HG02623 (cell line): ENCODE results near the gene CELF2.

Experiments used
- ATAC-seq: cut with Tn5 transposase; IDR thresholded peaks from one replicate; pipeline ENCODE4 v1.9.1; 2021; ENCODE audit warnings: moderate library complexity; ENCODE audit not compliant: unreplicated experiment

The CELF2 gene

DNA sequence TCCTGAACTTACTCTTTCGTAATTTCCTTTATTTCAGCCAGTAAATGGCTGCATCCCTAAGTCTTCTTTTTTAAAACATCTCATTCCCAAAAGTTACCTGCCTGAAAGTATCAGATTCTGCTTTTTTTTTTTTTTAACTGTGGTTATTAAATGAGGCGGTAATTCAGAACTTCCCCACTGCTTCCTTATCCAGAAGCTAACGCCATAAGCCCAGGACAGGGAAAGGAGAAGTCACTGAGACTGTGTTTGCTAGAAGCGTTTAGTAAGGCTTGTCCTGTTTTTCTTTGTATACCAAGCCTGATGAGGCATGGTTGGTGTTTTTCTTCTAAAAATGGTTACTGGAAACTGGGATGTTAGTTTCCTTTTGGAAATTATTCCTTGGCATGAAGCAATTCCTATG lies 197.8 kb downstream of the CELF2 start:
- ATAC-seq = no peak

DNA sequence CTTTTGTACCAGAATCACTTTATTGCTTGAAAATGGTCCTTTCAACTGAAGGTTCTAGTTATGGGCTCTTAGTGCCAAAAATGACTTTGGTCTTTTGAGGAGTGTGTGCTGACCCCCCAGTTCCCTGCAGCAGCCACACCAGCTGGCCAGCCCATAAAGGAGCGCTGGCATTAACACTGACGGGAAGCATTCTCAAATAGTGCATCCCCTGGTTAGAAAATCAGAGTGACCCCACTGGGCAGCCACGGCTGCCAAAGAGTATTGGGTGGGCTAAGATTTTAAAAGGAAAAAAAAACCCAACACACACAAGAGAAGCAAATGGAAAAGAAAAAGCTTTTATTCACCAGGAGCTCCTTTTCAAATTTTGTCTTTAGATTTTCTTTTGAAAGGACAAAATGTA lies 199.8 kb downstream of the CELF2 start:
- no peak for ATAC-seq

DNA sequence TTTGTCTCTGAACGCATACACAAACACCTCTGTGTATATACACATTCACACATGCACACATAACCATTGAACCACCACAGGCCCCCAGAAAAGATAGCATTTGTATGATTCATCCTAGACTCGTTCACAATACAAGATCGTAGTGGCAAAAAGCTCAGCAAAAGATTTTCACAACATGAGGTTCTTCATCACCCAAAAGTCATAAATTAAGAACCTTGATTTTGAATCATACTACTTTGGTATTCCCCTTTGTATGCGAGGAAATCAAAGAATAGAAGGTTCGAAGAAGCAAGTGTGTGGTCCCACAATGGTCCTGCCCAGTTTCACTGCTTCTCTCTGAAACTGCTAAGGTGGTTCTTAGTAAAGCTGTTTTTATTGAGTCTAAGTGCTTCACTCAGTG lies 200.7 kb downstream of the CELF2 start:
- ATAC-seq = no peak

DNA sequence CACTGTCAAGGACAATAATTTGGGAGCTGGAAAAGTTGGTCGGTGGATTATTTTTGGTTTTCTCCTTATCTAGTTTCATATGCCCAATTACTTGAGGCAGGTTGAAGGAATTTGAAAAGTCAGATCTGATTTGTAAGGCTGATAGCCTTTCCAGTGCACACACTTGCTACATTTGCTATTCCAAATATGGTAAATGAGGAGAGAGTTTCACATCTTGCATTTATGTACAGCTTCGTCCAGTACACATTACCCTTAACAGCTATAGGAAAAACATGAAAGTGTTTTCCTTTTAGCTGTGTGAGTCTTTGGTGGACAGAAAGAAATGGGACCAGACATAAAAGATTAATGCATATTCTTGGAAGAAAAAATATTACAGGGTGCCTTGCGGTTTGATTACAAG lies 201.8 kb downstream of the CELF2 start:
- no peak for ATAC-seq

DNA sequence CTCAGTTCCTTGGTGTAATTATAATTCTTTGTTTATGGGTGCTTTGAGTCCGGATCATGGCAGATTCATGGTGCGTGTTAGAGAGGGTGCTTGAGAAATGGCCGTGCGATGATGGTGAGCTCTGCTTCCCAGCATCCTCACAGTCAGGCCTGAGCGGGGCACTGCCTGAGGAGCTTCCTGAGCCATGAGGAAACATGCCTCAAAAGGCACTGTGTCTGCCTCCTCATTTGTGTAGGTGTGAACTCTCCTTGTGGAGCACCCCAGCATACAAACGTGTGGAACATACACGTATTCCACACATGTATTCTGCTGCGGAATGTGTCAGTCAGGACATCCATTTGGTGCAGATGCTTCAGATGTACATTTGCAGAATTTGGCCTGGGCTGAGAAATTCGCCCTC lies 205.4 kb downstream of the CELF2 start:
- ATAC-seq = no peak

DNA sequence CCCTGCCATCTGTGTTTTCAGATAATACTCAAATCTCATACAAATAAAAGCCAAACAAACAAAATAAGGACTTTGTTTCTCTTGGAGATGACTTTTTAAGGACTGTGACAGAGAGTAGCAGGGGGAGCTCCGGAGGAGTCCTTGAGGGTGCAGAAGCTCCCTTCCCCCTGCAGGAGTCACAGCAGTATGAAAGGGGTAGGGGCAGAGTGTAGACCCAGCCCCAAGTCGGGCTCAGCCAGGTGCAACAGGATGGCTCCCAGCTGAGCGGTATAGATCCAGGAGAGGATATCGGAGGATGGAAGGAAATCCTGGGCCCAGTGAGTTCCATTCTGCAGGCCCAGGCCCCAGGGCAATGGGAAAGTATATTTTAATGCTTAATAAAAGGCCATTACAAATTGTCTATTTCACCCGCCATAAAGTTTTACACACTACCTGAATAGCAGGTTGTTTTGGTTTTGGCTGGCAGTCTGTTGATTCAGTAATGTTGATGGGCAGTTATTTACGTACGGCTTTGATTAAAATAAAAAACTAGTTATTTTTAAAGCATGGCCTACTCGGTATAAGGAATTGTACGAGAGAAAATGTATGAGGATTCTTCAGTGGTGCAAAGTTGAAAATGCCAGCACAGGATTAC lies 206.0 kb downstream of the CELF2 start:
- ATAC-seq = no peak

DNA sequence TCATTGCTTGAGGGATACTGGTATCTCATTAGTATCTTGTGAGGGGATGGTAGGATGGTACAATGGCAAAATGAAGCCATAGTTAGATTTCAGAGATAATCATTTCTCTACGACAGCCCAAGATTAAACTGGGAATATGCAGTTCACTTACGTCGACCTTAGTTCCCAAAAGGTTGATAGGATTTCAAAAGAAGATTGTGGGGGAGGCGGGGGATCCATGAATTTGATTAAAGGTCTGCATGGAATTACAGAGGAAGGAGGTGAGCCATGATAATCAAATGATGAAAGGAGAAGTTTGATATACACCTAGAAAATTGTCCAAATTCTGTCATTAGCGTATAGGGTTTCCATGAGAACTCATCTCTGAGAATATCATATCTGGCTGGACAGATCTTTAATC lies 206.6 kb downstream of the CELF2 start:
- ATAC-seq = no peak

DNA sequence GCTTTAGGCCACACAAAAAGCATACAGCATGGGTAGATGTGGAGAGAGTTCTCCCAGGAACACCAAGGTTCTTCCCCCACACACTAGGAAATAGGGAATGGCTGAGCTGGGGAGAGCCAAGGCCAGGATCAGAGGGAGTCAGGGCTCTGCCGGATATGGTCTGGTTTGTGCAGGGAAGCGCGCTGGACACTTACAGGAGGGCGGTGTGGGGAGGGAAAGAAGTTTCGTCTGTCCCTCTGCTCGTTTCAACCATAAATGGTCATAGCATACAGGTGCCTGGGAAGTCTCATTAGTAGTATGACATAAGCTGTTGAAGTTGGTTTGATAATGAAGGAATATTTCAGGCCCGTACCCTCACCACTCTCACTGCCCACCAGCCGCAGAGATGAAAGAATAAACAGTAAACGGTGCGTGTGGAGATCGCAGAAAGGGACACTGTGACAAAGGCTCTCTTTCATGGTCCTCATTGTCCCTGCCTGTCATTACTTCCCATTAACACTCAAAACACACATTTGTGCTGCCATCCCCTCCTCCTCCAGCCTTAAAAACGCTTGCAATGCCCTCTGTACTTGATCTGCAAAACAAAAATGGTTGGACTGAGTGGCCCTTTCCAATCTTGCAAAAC lies 207.2 kb downstream of the CELF2 start:
- no peak for ATAC-seq

DNA sequence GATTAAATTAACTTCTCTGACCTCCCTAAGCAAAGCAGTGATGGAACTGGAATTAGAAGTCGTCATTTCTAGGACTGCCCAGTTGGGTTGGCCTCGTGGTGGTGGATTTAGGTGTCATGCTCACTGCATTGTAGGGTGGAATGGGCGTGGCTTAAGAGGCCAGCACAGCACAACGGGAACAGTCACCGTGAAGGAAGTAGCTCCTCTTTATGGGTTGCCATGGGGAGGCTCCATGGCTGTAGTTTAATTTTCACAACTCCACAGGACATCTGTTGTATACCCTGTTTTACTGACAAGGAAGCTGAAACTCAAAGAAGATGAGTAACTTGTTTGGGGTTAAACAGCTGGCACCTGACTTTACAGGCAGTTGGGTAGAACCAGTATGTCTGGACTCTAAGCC lies 208.3 kb downstream of the CELF2 start:
- ATAC-seq = peak; percentile 32

DNA sequence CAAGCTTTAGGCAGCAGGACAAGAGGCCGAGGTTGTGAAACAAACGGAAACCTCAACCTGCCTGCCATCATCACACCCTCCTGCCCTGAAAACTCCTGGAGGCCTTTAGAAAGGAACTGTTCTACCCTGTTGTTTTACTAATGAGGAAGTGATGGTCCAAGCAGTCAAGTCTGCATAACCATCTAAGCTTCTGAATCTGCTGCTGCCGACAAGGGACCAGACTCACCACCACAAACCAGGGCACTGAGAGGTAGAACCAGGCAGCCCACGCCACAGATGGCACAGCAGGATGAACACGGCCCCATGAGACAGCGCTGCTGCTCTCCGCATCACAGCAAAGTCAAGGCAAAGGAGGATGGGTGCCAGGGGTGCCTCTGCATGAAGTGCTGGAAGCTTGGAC lies 209.4 kb downstream of the CELF2 start:
- ATAC-seq = peak; percentile 34

DNA sequence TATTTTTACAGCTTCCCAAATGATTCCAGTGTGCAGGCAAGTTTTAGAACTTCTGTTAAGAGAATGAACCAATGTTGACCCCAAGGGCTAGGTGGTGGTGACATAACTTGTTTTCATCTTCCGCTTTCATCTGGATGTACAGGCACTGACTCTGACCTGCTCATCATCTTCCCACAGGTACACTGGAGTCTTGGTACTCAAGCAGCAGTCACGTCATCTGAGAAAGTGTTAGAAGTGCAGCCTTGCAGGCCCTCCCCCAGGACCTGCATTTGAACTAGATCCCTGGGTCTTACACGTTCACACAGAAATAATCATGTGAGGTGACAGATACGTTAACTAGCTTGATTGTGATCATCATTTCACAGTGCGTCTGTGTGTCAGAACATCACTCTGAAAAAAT lies 212.2 kb downstream of the CELF2 start:
- no peak for ATAC-seq

DNA sequence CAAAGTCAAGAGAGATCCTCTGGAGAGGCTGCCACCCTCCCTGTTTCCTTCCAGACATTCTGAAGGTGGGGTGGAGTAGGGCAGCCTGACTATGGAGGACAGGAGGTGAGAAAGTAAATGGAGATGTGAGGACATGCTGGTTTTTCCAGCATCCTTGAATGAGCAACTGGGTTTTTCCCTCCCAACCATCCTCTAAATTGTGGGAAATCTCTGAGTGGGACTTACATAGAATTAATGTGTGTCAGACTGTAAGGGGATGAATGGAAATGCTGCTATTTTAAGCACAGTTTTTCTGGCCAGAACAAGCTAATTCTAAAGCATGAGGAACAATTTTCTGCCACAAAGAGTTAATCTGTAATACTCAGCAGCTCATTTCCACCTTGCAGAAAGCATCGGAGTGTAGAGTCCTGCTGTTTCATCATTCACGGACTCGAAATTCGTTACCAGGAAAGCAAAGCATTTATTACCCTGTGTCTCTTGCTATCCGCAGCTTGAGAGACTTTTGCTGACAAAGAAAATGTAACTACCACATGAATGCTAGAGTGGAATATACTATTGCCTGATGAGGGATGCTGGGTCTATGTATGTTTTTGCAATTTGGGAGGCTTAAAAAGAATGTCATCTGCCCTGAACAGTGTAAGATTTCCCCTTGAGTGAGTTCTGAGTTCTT lies 213.0 kb downstream of the CELF2 start:
- ATAC-seq = no peak

DNA sequence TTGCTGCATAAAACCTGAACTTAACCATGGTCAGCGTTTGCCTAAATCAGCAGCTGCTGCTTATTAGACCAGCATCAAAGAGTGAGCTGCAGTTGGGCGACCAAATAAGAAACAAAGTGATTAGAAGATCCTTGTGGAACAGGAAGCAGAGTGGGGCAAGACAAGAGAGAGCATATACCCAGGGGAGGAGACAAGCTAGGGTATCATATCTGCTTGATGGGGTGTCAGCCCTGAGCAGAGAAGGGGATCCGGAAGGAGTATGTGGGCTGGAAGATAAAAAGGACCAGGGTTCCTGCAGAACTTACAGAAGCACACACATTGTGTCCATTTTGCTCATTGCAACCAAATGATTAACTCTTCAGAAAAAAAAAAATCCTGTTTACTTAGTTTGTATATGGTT lies 213.6 kb downstream of the CELF2 start:
- no peak for ATAC-seq

DNA sequence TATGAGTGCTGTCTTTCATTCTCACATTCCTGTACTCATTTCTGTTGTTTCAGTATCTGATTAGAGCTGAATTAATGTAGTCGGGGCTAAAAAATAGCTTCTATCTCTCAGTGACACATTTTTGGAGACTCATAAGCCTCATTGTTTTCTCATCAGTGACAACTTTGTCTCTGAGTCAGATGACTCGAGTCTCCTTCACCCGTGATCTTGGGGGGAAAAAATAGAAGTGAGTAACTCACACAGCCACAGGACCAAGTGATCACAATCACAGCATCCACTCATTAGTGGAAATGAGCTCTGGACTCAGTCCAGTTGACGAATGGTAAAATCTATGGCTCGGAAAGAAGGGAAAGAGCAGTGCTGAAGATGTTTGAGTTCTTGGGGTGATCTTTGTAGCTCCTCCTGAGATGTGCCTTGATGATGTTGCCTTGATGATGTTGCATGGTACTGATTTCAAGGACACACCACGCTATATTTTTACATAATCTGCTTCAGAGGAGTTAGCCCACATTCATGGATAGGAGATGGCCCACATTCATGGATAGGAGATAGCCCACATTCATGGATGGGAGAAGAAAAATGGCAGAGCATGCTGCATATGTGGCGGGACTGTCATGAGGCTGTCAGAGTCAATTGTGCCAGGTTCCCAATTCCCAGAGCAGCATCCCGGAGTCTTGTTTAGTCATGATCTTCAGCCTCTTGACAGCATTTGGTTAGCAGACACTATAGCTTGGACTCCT lies 214.7 kb downstream of the CELF2 start:
- no peak for ATAC-seq

DNA sequence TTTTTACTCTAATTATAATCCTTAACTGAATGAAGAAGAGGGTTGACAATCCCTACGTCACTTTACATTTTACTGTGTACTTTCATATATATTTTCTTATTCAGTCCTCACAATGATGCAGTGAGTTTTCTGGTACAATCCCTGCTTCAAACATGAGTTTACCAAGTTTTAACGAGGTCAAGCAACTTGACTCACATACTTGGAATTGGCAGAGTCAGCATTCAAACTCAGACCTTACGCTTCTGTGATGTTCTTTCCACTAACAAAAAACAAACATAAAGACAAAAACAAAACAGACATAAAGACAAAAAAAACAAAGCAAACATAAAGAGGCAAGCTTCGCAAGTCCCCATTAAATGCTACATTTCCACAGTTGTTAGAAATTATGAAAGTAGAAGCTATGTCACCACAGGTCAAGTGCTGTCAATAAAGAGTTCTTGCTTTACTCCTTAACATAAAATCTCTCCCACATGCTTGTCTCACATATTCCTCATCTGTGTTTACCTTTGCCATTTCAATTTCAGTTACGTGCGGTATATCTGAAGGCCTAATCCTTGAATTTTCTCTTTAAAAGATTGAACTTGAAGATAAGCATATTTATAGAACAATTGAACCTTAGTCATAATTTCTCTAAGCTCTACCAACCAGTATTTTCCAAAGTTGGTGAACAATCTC lies 217.3 kb downstream of the CELF2 start:
- ATAC-seq = no peak

DNA sequence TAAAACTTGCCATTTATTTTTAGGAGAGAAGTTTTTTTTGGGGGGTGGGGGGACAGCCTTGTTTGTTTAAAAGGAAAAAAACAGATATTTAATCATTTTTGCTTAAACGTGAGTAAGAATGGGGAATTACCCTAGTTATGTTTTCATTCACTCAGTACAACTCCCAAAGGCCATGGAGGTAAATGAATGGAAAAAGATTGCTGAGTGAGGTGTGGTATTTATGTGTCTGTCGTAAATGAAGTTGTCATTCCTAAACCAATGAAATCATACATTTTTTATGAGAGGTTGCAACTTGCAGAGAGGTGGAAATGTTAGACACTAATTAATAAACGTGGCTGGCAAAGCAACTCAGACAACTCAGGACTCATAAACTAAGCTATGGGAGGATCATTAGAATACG lies 218.1 kb downstream of the CELF2 start:
- ATAC-seq = peak; percentile 23

DNA sequence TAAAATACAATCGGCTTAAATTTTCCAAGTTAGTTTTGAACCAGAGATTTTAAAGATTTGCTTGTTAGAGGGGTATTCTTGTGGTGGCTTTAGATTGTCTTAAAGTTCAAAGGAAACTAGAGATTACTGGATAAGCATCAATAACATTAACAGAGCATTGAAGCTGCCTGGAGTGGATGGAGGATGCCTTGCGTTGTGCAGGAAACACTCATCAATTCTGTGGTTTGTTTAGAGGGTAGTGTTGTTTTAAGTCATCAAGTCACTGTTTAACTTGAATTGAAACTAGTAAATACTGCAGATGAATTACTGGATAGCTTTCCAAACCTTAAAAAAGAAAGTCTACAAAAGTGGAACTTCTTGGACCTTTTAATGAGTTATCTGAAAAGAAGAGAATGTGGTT lies 218.6 kb downstream of the CELF2 start:
- peak; percentile 53 for ATAC-seq

DNA sequence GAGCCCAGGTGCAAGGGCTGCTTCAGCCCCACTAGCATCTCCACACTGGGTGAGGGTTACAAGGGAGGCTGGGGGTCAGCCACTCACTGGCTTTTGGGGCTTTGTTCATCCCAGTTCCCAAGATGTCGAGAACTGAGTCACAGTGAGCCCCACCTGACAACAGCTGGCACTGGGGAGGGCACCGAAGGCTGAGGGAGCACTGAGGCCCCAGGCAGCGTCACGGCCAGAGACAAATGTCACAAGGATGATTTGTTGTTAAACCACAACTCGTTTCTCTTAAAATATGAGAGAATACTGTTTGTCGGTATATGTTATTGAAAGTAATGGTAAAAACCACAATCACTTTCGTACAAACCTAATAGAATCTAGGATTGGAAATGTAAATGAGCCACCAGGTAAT lies 219.9 kb downstream of the CELF2 start:
- no peak for ATAC-seq

DNA sequence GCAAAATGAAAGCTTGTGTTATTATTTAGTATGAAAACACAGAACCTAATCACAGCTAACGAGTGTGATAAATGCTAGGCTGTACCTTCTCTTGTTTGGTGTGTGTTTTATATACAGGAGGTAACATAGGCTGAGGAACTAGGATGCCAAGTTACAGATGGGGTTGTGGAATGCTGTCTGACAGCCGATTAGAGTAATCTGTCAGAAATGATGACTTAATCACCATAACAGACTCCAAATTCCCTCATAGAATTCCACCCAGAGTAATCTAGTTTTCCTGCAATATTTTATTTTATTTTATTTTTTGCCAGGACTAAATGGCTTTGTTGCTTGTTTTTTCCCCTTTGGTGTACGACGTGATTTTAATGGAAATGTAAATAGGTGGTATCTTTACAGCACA lies 221.2 kb downstream of the CELF2 start:
- no peak for ATAC-seq

DNA sequence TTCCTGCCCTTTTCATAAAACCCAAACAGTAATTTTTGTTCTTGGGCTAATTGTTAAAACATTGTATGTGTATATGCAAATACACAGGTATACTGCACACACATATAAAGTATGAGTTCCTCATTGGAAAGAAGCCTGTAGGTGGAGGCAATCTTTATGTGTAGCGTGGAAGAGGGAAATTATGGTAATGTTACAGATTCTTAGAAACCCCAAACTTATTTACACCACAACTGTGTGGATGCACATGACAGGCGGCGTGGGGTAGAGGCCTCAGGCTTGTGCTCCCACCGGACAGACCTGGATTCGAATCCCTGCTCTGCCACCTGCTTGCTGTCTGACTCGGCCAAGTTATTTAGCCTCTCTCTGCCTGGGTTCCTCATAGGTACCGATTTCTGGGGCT lies 223.0 kb downstream of the CELF2 start:
- no peak for ATAC-seq
